ENCODE results near the gene BOC. TPM values are rescaled to one million over a fixed set of nuclear protein-coding genes. Genes with fewer than 3 reads are reported as not detected.

BOC gene
- total and polyA plus RNA-seq, 8 donors, result 5.2 to 51.3 (median 23.7) TPM

DNA sequence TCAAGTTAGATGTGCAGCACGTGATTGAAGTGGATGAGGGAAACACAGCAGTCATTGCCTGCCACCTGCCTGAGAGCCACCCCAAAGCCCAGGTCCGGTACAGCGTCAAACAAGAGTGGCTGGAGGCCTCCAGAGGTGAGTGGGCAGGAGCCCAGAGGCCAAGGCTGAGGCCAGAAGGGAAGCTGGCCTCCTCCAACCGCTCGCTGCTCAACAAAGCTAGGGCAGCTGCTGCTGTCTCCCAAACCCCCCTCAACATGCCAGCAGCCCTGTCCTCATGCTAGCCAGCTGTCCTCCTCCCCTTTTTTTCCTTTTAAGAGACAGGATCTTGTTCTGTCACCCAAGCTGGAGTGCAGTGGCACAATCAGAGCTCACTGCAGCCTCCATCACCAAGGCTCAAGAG lies 57.0 kb downstream of the BOC start:
- WGBS, 5 donors, result 91 to 96% (median 94%) methylated on average over 5 of the region's 5 CpGs
- Histone ChIP-seq H3K36me3 (peaks cover 11 to 46% (median 41%) of the 10 kb centered on the region in 4 donors), H3K4me1 (peaks cover 0 to 66% (median 25%) of the 10 kb centered on the region in 4 donors), H3K27me3 (no peaks in the 10 kb centered on the region), H3K9me3 (no peaks in the 10 kb centered on the region), H3K27ac (peak overlapping the region in 1 of 5 donors; percentile 13), H3K4me3 (no peak overlapping the region)
- intact Hi-C loops (cut with DNase I; ENCODE audit: low total_unique reads), result no loop called here
- TF ChIP-seq, protein P1, sequence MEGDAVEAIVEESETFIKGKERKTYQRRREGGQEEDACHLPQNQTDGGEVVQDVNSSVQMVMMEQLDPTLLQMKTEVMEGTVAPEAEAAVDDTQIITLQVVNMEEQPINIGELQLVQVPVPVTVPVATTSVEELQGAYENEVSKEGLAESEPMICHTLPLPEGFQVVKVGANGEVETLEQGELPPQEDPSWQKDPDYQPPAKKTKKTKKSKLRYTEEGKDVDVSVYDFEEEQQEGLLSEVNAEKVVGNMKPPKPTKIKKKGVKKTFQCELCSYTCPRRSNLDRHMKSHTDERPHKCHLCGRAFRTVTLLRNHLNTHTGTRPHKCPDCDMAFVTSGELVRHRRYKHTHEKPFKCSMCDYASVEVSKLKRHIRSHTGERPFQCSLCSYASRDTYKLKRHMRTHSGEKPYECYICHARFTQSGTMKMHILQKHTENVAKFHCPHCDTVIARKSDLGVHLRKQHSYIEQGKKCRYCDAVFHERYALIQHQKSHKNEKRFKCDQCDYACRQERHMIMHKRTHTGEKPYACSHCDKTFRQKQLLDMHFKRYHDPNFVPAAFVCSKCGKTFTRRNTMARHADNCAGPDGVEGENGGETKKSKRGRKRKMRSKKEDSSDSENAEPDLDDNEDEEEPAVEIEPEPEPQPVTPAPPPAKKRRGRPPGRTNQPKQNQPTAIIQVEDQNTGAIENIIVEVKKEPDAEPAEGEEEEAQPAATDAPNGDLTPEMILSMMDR (IDR thresholded peaks at IDR 0.05), result no peak
- no peak for TF ChIP-seq POLR2A (IDR thresholded peaks at IDR 0.05)
- no peak for TF ChIP-seq EP300 (IDR thresholded peaks at IDR 0.05)
- TF ChIP-seq POLR2AphosphoS5 (IDR thresholded peaks at IDR 0.05), result no peak
- DNase-seq, result no peak

DNA sequence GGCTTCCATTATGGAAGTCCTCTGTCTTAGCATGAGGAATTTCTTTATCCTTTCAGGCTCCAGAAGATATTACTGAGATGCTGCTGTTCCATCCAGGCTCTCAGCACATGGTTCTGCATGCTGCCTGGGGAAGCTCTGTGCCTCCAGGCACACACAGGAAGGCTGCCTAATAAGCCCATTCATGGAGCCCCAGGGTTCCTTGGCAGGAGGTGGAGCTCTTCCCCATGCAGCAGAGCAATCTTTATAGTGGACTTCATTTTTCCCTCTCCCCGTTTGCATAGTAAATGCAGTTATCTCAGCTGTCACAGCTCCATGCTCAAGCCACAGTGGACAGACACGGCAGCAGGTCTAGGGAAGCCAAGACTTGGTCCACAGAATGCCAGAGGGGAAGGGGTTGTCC lies 57.6 kb downstream of the BOC start:
- 38 to 72% (median 53%) methylated on average over 2 of the region's 2 CpGs for WGBS, 5 donors
- DNase-seq, result no peak
- Histone ChIP-seq H3K27me3 (no peaks in the 10 kb centered on the region), H3K27ac (no peak overlapping the region), H3K36me3 (peaks cover 11 to 53% (median 45%) of the 10 kb centered on the region in 4 donors), H3K4me3 (no peak overlapping the region), H3K9me3 (no peaks in the 10 kb centered on the region), H3K4me1 (peaks cover 0 to 60% (median 24%) of the 10 kb centered on the region in 4 donors)
- intact Hi-C loops (cut with DNase I; ENCODE audit: low total_unique reads), result no loop called here
- no peak for TF ChIP-seq POLR2AphosphoS5 (IDR thresholded peaks at IDR 0.05)
- TF ChIP-seq EP300 (IDR thresholded peaks at IDR 0.05), result no peak
- no peak for TF ChIP-seq POLR2A (IDR thresholded peaks at IDR 0.05)
- TF ChIP-seq, protein P1 (IDR thresholded peaks at IDR 0.05), result no peak

DNA sequence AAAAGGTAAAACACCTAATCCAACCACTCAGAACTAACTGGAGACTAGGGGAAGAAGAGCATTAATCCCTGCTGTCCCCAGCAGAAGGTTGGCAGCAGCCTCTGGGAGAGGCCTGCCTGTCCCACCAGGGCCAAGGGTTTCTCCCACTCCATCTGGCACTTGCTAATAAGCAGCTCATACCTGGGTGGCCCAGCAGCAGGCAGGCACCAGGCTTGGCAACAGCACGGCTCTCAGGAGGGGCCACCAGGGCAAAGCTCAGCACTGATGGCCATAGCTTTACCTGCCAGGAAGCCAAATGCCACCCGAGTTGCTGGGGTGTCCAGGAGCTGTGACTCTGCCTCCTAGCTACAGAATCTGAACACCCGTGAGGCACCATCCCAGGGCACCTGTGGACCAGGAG lies 58.3 kb downstream of the BOC start:
- Histone ChIP-seq H3K27ac (peak overlapping the region in 1 of 5 donors; percentile 6), H3K9me3 (no peaks in the 10 kb centered on the region), H3K4me3 (no peak overlapping the region), H3K36me3 (peaks cover 11 to 60% (median 50%) of the 10 kb centered on the region in 4 donors), H3K4me1 (peaks cover 0 to 57% (median 20%) of the 10 kb centered on the region in 4 donors), H3K27me3 (no peaks in the 10 kb centered on the region)
- 68 to 88% (median 77%) methylated on average over 3 of the region's 3 CpGs for whole genome bisulfite sequencing, 5 donors
- intact Hi-C loops (cut with DNase I; ENCODE audit: low total_unique reads), result no loop called here
- no peak for TF ChIP-seq POLR2A (IDR thresholded peaks at IDR 0.05)
- TF ChIP-seq, protein P1 (IDR thresholded peaks at IDR 0.05), result no peak
- TF ChIP-seq EP300 (IDR thresholded peaks at IDR 0.05), result no peak
- no peak for TF ChIP-seq POLR2AphosphoS5 (IDR thresholded peaks at IDR 0.05)
- DNase-seq, result peak in 1 of 2 donors; percentile 41

DNA sequence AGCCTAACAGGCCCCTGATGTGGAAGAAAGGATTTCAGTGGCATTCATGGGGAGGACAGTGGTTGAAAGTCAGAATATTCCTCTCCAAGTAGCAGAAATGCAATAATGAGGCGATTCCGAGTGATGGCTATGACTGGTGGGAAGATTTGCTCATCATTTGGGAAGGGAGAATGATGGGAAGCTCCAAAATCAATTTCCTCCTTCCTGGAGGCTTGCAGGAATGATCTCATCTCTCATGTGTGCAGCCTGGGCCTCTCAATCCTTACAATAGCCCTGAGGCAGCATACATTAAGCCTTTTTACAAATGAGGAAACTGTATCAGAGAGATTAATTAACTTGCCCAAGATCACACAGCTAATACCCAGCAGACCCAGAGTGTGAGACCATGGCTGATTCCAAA lies 58.7 kb downstream of the BOC start:
- TF ChIP-seq, protein P1 (IDR thresholded peaks at IDR 0.05), result no peak
- TF ChIP-seq EP300 (IDR thresholded peaks at IDR 0.05) (no peak), POLR2AphosphoS5 (IDR thresholded peaks at IDR 0.05) (no peak), POLR2A (IDR thresholded peaks at IDR 0.05) (no peak)
- peak overlapping the region in 1 of 5 donors; percentile 6 for H3K27ac ChIP-seq
- no peaks in the 10 kb centered on the region for H3K9me3 ChIP-seq
- H3K27me3 ChIP-seq, result no peaks in the 10 kb centered on the region
- H3K4me1 ChIP-seq, result peaks cover 1 to 57% (median 18%) of the 10 kb centered on the region in 4 donors
- no peak for DNase-seq
- H3K4me3 ChIP-seq, result no peak overlapping the region
- intact Hi-C loops (cut with DNase I; ENCODE audit: low total_unique reads), result no loop called here
- WGBS, 5 donors, result 92 to 100% (median 97%) methylated on average over 2 of the region's 2 CpGs
- H3K36me3 ChIP-seq, result peaks cover 11 to 63% (median 53%) of the 10 kb centered on the region in 4 donors
